GM21717 (cell line): ENCODE data around the gene CDH10.

Experiments used
- ATAC-seq: cut with Tn5 transposase; IDR thresholded peaks from one replicate; pipeline ENCODE4 v1.9.1; 2021; ENCODE audit warnings: mild to moderate bottlenecking, moderate library complexity; ENCODE audit not compliant: unreplicated experiment

The CDH10 gene

GRCh38 chr5:24644761-24645160, at the start of gene CDH10:
CDH10 (minus strand) TSS chr5:24644978; CDS start chr5:24593490, 51,488 bp downstream.
- no peak for ATAC-seq

DNA sequence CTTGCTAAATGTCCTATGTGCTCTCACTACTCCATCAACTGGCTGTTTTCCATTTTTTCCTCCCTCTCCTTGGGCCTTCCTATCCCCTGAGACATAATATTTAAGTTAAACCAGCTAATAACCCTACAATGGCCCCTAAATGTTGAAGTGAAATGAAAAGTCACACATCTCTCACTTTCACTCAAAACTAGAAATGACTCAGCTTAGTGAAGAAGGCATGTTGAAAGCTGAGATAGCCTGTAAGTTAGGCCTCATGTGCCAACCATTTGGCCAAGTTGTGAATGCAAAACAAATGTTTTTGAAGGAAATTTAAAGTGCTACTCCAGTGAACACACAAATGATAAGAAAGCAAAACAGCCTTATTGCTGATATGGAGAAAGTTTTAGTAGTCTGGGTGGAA, 48.8 kb upstream of the CDH10 start:
- ATAC-seq: no peak

- ATAC-seq: no peak
These were observed 46.3 kb upstream of the CDH10 start for GRCh38 chr5:24691074-24691473.

DNA sequence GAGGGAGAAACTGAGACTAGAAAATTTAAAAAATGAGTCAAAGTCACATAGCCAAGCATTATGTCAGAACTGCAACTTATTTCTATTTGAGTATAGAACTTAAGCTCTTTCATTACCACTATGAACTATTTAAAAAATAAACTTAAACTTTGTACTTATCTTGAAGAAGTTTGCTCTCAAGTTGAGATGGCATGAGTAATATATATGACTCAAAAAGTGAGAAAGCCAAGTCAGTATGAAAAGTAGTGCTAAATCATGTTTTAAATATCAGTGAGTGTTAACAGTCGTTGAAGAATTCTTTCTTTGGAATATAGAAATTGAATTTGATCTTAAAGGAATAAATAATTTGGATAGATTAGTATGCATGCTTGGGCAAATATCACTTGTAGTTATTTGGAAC, 36.3 kb upstream of the CDH10 start:
- no peak for ATAC-seq

GRCh38 chr5:24668050-24668449, 23.3 kb upstream of the CDH10 start:
- no peak for ATAC-seq

GRCh38 chr5:24649531-24649930, 4.8 kb upstream of the CDH10 start:
- ATAC-seq: no peak

GRCh38 chr5:24646915-24647314, 2.1 kb upstream of the CDH10 start:
- no peak for ATAC-seq

- ATAC-seq: no peak
These were observed 705 bp upstream of the CDH10 start for GRCh38 chr5:24645483-24645882.

GRCh38 chr5:24643880-24644279, 898 bp downstream of the CDH10 start:
- ATAC-seq: no peak

GRCh38 chr5:24643156-24643555, 1.6 kb downstream of the CDH10 start:
- no peak for ATAC-seq

DNA sequence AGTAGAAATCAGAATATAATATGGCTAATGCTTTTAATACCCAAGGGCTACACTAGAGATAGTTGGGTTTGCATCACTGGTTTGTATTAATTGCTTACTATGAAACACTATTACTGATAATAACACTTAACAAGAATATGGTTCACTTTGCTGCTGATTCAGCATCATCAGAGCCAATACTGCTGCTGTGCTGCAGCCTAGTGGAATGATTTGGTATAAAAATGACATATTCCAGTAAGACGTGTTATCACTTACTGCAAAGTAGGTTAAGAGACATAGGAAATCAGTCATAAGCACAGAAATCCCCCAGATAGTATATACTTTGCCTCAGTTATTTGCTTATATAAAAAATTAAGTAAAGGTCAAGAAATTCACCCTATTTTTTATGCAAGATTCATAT, 2.8 kb downstream of the CDH10 start:
- no peak for ATAC-seq

- ATAC-seq: no peak
These were observed 9.6 kb downstream of the CDH10 start for GRCh38 chr5:24635209-24635608.

DNA sequence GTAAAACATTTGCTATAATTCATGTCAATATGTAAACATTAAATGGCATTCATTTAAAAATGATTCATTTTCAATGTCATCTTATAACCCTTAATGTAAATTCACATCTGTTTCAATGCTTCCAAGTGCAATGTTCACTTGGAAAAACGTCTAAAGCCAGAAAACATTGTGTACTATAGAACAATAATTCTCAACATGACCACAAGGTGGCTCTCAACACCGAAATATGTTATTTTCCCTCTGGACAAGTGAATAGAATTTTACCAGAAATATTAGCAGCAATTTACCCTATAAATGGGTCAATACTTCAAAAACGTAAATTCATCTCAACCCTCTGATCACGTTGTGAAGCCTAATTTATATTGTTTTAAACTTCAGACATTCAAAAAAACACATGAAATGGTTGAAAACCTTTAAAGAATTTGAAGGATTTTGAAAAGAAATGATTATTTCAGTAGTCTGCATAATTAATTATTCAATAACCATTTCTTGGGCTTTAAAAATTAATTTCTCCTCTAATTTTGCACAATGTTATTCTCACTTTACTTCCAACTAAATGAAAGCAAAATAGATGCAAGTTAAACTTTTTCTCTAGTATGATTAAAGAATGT, 11.0 kb downstream of the CDH10 start:
- no peak for ATAC-seq

DNA sequence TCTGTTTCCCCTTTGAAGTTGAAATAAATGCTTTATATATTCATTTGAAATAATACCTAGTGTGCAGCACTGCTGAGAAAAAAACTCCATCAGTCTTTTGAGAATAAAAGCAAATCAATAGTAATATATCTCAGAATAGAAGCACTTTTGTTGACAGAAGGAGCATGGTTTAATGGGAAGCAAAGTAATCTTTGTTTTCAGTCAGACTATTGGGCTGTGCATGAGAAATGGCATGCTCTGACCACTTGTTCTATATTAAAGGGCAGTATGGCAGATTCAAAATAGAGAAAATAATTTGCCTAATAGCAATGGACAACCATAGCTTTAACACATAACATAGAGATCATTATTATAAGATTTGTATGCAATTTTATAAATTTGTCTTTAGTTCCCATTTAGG, 12.4 kb downstream of the CDH10 start:
- ATAC-seq: no peak

GRCh38 chr5:24630918-24631317, 13.9 kb downstream of the CDH10 start:
- ATAC-seq: no peak

GRCh38 chr5:24629798-24630197, 15.0 kb downstream of the CDH10 start:
- no peak for ATAC-seq

- ATAC-seq: no peak
These were observed 19.9 kb downstream of the CDH10 start for GRCh38 chr5:24624872-24625271.

GRCh38 chr5:24623624-24624023, 21.2 kb downstream of the CDH10 start:
- ATAC-seq: no peak

DNA sequence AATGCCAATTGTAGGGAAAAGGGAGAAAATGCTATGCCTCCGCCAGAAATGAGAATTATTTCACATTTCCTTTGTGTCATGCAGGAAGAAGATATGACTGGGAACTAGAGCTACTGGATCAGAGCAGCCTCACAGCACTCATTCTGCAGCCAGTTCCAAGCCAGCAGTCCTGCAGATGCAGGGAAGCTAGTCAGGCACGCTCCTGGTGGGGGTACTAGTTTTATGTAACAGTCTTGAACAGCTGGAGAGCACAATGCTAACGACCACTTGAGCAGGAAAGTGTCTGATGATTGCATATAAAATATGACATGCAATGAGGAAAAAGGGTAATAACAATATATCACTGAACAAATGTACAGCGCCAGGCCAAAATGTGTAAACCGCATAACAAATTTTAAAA, 21.7 kb downstream of the CDH10 start:
- ATAC-seq: no peak

- no peak for ATAC-seq
These were observed 23.0 kb downstream of the CDH10 start for GRCh38 chr5:24621792-24622191.

DNA sequence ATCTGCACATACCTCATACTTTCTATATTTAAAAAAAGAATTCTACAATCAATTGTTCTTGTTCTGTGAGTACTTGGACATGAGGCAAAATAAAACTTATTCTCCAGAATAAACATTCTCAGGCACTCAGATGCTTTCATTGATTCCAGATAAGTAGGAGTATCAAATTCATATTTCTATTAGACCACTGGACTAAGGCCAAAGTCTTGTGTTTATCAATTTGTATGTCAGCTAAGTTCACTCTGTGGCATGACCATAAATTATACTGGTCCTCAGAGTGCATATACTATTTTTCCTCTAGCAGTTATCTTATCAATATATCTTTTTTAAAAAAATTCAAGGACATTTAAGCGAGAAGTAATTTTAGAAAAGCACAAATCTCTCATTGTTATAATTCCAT, 28.2 kb downstream of the CDH10 start:
- no peak for ATAC-seq

GRCh38 chr5:24615159-24615558, 29.6 kb downstream of the CDH10 start:
- no peak for ATAC-seq

DNA sequence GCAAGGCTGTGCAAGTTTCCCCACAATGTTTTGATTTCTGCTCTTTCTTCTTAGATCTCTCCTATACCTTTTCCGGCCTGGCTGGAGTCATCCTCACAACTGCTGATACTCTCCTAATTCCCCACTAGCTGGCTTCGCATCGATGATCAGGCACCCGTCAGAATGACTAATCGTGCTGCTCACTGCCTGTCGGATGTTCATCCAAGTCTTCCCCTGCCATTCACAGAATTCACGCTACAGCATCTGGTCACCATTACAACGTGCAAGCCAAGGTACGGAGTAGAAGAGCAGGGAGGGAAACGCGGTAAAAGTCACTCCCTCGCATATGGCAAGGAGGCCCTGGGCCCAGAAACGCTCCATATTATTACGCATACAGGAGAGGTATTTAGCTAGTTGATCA, 35.1 kb downstream of the CDH10 start:
- no peak for ATAC-seq
